VCaP (cell line): ENCODE results near the gene TTLL10.

ENCODE experiments used
- H3K27ac ChIP-seq: fragments of 450-650 bp; 2 replicates; pipeline ENCODE4 v1.5.1; 2017
- CTCF ChIP-seq: fragments of 450-650 bp; conservative IDR thresholded peaks from 2 replicates; pipeline ENCODE4 v1.5.1; 2017; ENCODE audit warnings: mild to moderate bottlenecking, moderate library complexity

TTLL10 gene

GRCh38 chr1:1200876-1201810 is 27.5 kb downstream of the TTLL10 start:
- no peak for TF ChIP-seq CTCF
- peak overlapping the region; percentile 44; the same call in 1 of the 2 replicates for H3K27ac ChIP-seq

GRCh38 chr1:1202831-1203560 is 29.3 kb downstream of the TTLL10 start:
- TF ChIP-seq CTCF: no peak
- no peak overlapping the region for H3K27ac ChIP-seq

DNA sequence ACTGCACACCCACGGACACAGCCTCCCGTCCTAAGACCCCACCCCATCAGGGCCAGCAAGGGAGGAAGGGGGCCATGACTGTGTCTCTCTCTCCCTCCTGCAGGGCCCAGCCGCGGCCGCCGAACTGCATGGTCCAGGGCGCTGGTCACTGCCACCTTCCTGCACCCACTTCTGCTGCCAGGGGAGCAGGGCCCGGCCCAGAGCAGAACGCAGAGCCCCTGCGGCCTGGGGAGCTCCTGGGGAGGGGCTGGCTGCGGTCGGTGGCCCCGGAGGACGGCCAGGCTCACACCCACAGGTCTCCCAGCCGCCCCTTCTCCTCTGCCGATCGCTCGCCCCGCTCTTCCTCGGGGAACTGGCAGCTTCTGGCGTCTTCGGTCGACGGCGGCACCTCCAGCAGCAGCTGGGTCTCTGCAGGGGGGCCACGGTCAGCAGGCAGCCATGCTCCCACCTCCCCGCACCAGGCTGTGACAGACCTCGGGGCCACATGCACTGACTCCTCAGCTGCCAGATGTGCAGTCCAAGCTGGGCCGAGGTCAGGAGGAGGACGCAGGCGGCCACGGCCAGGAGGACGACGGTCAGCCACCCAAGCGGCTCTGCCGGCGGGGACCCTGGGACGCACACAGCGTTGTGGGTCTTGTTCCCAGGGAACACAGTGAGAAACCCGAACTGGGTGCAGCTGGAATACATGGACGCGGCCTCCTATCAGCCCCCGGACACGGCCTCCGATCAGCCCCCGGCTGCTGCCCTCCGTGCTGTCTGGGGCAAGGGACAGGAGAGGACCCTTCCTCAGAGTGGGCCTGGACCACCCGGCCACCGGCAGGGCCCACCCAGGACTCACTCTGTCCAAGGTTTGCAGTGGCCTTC is 30.1 kb downstream of the TTLL10 start:
- TF ChIP-seq CTCF: no peak
- no peak overlapping the region for H3K27ac ChIP-seq

DNA sequence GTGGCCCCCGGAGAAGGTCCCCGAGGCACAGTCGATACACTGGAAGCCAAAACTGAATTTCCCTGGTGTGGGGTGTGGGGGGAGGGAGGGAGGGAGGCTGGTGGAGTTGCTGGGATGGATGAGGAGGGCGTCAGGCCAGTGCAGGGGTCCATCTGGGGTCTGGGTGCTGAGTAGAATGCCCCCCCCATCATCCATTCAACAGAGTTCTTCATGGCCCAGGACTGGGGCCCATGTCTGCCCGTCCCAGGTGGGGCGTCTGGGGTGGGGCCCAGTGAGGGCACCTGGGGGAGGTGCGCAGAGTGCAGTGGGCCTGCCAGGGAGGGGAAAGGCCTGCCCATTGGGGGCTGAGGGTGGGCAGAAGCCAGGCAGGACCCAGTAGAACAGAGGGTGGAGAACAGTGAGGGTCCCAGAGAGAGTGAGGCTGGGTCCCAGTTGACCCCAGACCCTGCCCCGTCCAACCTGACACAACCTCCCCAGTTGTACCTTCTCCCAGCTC is 30.8 kb downstream of the TTLL10 start:
- H3K27ac ChIP-seq: no peak overlapping the region
- no peak for TF ChIP-seq CTCF

GRCh38 chr1:1204998-1205768 is 31.5 kb downstream of the TTLL10 start:
- H3K27ac ChIP-seq: no peak overlapping the region; the same call in 1 of the 2 replicates
- TF ChIP-seq CTCF: no peak

DNA sequence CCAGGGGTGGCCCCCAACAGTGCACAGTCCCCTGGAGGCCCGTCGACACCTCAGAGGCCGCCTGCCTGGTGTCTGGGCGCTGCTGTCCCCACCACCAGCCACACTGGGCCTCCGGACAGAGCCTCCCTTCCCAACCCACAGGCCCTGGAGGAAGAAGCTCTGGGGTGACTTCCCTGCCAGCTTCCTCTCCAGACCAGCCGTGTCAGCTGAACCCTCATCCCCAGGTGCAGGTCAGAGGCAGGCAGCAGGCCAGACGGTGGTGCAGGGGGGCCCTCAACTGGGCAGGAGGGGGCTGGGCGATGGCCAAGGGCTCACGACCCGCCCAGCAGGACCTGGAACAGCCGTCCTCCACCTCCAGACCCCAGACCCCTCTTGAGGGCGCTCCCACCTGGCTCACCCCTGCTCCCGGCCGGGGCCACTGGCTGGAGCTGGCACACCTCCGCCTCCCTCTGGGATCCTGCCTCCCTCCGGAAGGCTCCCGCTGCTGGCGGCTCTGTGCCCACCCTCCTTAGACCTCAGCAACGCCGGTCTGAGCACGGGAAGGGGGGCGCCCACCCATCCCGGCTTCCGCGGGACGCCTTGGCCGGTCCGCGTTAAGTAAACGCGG is 32.2 kb downstream of the TTLL10 start:
- peak overlapping the region; percentile 65; the same call in 1 of the 2 replicates for H3K27ac ChIP-seq
- TF ChIP-seq CTCF: no peak
